Heart left ventricle (tissue), 13 donors: ENCODE measurements around the gene NIPA2.

Experiments used
- CTCF ChIP-seq, 12 donors: fragments of 200-600 bp; sonication (generic) in 4 of 12; IDR thresholded peaks; one replicate each; pipeline versions ENCODE4 v1.5.0 to v1.8.0; 2018 to 2022; ENCODE audit warnings: antibody characterized with exemption in 12 of 12, mild to moderate bottlenecking in 5 of 12
- POLR2A ChIP-seq, 2 donors: fragments of 450-650 bp; IDR thresholded peaks; one replicate each; pipeline ENCODE4 v1.6.1; 2017; ENCODE audit warnings: antibody characterized with exemption in 2 of 2, mild to moderate bottlenecking in 2 of 2, moderate library complexity in 2 of 2
- donor health status: ischemic (EF 13 %, LVEDD 7.1; RV severe dilation, severe dysfunction).
- donor health status: DM: no; HTN: yes; CAD: no.
- donor health status: DM: no; HTN: no; CAD: no.
- donor health status: ischemic (EF 25% LVEDD 6.9; RV normal size, moderate dysfunction).
- donor health status: ischemic (EF 25% LVEDD 5.7; RV mildly dilated, moderate dysfunction).
- donor health status: ischemic (EF 35%, LVEDD 5.7; RV mildly dilated, moderate dysfunction).
- donor health status: nonischemic (EF 11% LVEDD 7.7; RV severe dilation, severe dysfunction).
- donor health status: DM: yes; HTN: yes; CAD: no.
- donor health status: PGD.
- donor health status: ischemic (EF 29% LVEDD 5.4; RV normal size, mild dysfunction).
- donor health status: nonischemic (EF 23%, LVEDD 6.1; RV moderate dilation, normal function).

GRCh38 chr15:22811640-22812039 lies 26.8 kb upstream of the NIPA2 start:
- TF ChIP-seq CTCF (IDR thresholded peaks at IDR 0.05) = peak in 10 of 12 donors; percentile 8 to 41 (median 26)
- no peak for TF ChIP-seq POLR2A (IDR thresholded peaks at IDR 0.05)
